Measurements from ENCODE around the gene PPP1R15A. TPM values are rescaled to one million over a fixed set of nuclear protein-coding genes. Genes with fewer than 3 reads are reported as not detected.

PPP1R15A gene
- total RNA-seq, 1 experiment from 2014 or later, result 30.2 TPM

DNA sequence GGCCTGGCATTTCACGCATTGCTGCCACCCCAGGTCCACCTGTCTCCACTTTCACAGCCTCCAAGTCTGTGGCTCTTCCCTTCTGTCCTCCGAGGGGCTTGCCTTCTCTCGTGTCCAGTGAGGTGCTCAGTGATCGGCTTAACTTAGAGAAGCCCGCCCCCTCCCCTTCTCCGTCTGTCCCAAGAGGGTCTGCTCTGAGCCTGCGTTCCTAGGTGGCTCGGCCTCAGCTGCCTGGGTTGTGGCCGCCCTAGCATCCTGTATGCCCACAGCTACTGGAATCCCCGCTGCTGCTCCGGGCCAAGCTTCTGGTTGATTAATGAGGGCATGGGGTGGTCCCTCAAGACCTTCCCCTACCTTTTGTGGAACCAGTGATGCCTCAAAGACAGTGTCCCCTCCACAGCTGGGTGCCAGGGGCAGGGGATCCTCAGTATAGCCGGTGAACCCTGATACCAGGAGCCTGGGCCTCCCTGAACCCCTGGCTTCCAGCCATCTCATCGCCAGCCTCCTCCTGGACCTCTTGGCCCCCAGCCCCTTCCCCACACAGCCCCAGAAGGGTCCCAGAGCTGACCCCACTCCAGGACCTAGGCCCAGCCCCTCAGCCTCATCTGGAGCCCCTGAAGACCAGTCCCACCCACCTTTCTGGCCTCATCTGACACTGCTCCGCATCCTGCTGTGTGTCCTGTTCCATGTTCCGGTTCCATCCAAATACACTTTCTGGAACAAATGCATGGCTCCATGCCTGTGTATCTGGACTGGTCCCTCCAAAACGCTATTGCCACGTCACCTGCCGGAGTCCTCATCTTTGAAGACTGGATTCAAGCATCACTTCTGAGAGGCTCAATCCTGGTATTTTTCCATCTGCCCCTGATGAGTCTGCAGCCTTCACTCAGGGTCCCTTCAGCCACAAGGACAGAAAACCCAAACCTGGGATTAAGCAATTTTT, 50.6 kb downstream of the PPP1R15A start:
- no peak for DNase-seq (ENCODE audit: low read depth, low spot score)
- in situ Hi-C loops (cut with HindIII; ENCODE audit: low pct_unique_long_range_greater_than_20kb, low sequenced_read_pairs), result no loop called here

DNA sequence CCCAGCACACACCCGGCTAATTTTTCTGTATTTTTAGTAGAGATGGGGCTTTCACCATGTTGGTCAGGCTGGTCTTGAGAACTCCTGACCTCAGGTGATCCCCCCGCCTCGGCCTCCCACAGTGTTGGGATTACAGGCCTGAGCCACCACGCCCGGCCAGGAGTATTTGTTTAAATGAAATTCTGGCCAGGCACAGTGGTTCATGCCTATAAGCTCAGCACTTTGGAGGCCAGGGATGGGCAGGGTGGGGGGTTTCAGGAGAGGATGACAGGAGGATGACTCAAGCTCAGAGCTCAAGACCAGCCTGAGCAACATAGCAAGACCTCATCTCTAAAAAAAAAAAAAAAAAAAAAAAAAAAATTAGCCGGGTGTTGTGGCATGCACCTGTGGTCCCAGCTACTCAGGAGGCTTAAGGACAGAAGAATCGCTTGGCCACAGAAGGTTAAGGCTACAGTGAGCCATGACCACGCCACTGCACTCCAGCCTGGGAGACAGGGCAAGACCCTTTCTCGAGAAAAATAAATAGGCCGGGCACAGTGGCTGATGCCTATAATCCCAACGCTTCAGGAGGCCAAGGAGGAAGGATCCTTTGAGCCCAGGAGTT, 53.1 kb downstream of the PPP1R15A start:
- in situ Hi-C loops (cut with HindIII; ENCODE audit: low pct_unique_long_range_greater_than_20kb, low sequenced_read_pairs), result no loop called here
- DNase-seq (ENCODE audit: low read depth, low spot score), result no peak

Other genes with a start within 250 kb of the PPP1R15A start
- gene DBP, start 235.0 kb upstream of the PPP1R15A start, total RNA-seq (2014; rRNA removed; shearing (Covaris generic)), result 19.9 and 21.3 TPM in 2 replicates
- 5.1 and 7.1 TPM in 2 replicates for gene CA11, start 226.2 kb upstream of the PPP1R15A start, total RNA-seq (2014; rRNA removed; shearing (Covaris generic))
- 0.05 TPM in 1 of 2 replicates, not detected in the other for gene NTN5, start 199.4 kb upstream of the PPP1R15A start, total RNA-seq (2014; rRNA removed; shearing (Covaris generic))
- not detected in 2 replicates for gene FUT2, start 176.4 kb upstream of the PPP1R15A start, total RNA-seq (2014; rRNA removed; shearing (Covaris generic))
- 0.35 and 0.50 TPM in 2 replicates for gene MAMSTR, start 152.7 kb upstream of the PPP1R15A start, total RNA-seq (2014; rRNA removed; shearing (Covaris generic))
- 0.71 and 1.2 TPM in 2 replicates for gene RASIP1, start 131.8 kb upstream of the PPP1R15A start, total RNA-seq (2014; rRNA removed; shearing (Covaris generic))
- gene IZUMO1, start 125.5 kb upstream of the PPP1R15A start, total RNA-seq (2014; rRNA removed; shearing (Covaris generic)), result not detected in 2 replicates
- gene FUT1, start 119.8 kb upstream of the PPP1R15A start, total RNA-seq (2014; rRNA removed; shearing (Covaris generic)), result 0.11 and 0.16 TPM in 2 replicates
- not detected in 2 replicates for gene FGF21, start 116.9 kb upstream of the PPP1R15A start, total RNA-seq (2014; rRNA removed; shearing (Covaris generic))
- gene BCAT2, start 61.4 kb upstream of the PPP1R15A start, total RNA-seq (2014; rRNA removed; shearing (Covaris generic)), result 12.5 and 14.4 TPM in 2 replicates
- 53.9 and 58.9 TPM in 2 replicates for gene HSD17B14, start 35.9 kb upstream of the PPP1R15A start, total RNA-seq (2014; rRNA removed; shearing (Covaris generic))
- 3.0 and 3.1 TPM in 2 replicates for gene PLEKHA4, start 3.8 kb upstream of the PPP1R15A start, total RNA-seq (2014; rRNA removed; shearing (Covaris generic))
- gene TULP2, start 26.3 kb downstream of the PPP1R15A start, total RNA-seq (2014; rRNA removed; shearing (Covaris generic)), result not detected in 2 replicates
- gene NUCB1, start 27.9 kb downstream of the PPP1R15A start, total RNA-seq (2014; rRNA removed; shearing (Covaris generic)), result 164 and 168 TPM in 2 replicates
- gene DHDH, start 61.3 kb downstream of the PPP1R15A start, total RNA-seq (2014; rRNA removed; shearing (Covaris generic)), result 0.24 and 0.45 TPM in 2 replicates
- 90.3 and 108 TPM in 2 replicates for gene BAX, start 82.5 kb downstream of the PPP1R15A start, total RNA-seq (2014; rRNA removed; shearing (Covaris generic))
- gene FTL, start 92.9 kb downstream of the PPP1R15A start, total RNA-seq (2014; rRNA removed; shearing (Covaris generic)), result 1,840 and 1,902 TPM in 2 replicates
- gene GYS1, start 120.9 kb downstream of the PPP1R15A start, total RNA-seq (2014; rRNA removed; shearing (Covaris generic)), result 29.3 and 33.1 TPM in 2 replicates
- 199 and 203 TPM in 2 replicates for gene RUVBL2, start 121.5 kb downstream of the PPP1R15A start, total RNA-seq (2014; rRNA removed; shearing (Covaris generic))
- not detected in 2 replicates for gene LHB, start 144.7 kb downstream of the PPP1R15A start, total RNA-seq (2014; rRNA removed; shearing (Covaris generic))
- gene CGB3, start 151.9 kb downstream of the PPP1R15A start, total RNA-seq (2014; rRNA removed; shearing (Covaris generic)), result not detected in 2 replicates
- gene CGB2, start 159.5 kb downstream of the PPP1R15A start, total RNA-seq (2014; rRNA removed; shearing (Covaris generic)), result not detected in 2 replicates
- not detected in 2 replicates for gene CGB1, start 164.5 kb downstream of the PPP1R15A start, total RNA-seq (2014; rRNA removed; shearing (Covaris generic))
- not detected in 2 replicates for gene CGB5, start 171.4 kb downstream of the PPP1R15A start, total RNA-seq (2014; rRNA removed; shearing (Covaris generic))
- gene CGB8, start 176.7 kb downstream of the PPP1R15A start, total RNA-seq (2014; rRNA removed; shearing (Covaris generic)), result not detected in 2 replicates
- not detected in 2 replicates for gene CGB7, start 185.3 kb downstream of the PPP1R15A start, total RNA-seq (2014; rRNA removed; shearing (Covaris generic))
- not detected in 2 replicates for gene NTF4, start 192.4 kb downstream of the PPP1R15A start, total RNA-seq (2014; rRNA removed; shearing (Covaris generic))
- 0.03 TPM in 2 replicates for gene KCNA7, start 200.3 kb downstream of the PPP1R15A start, total RNA-seq (2014; rRNA removed; shearing (Covaris generic))
- 141 and 179 TPM in 2 replicates for gene SNRNP70, start 213.0 kb downstream of the PPP1R15A start, total RNA-seq (2014; rRNA removed; shearing (Covaris generic))
- gene LIN7B, start 241.9 kb downstream of the PPP1R15A start, total RNA-seq (2014; rRNA removed; shearing (Covaris generic)), result 5.6 and 6.4 TPM in 2 replicates
- gene C19orf73, start 246.7 kb downstream of the PPP1R15A start, total RNA-seq (2014; rRNA removed; shearing (Covaris generic)), result 1.1 and 1.8 TPM in 2 replicates
- 8.8 and 9.9 TPM in 2 replicates for gene PPFIA3, start 247.1 kb downstream of the PPP1R15A start, total RNA-seq (2014; rRNA removed; shearing (Covaris generic))